Left ventricle myocardium inferior (tissue), 1 donor: ENCODE data around the gene GALNT4. TPM values are rescaled to one million over a fixed set of nuclear protein-coding genes. Genes with fewer than 3 reads are reported as not detected.

Experiments
- DNase-seq: peaks from one replicate; pipeline ENCODE4 v3.0.0-alpha.2; 2020
- H3K27ac ChIP-seq: fragments of 200-600 bp; replicated peaks from 2 replicates; pipeline ENCODE4 v1.8.0; 2021
- H3K27me3 ChIP-seq: fragments of 200-600 bp; 2 replicates; pipeline ENCODE4 v1.8.0; 2021; ENCODE audit warnings: low read depth
- H3K36me3 ChIP-seq: fragments of 200-600 bp; 2 replicates; pipeline ENCODE4 v1.8.0; 2021
- H3K4me1 ChIP-seq: fragments of 200-600 bp; 2 replicates; pipeline ENCODE4 v1.8.0; 2021
- H3K4me3 ChIP-seq: fragments of 200-600 bp; 2 replicates; pipeline ENCODE4 v1.8.0; 2021; ENCODE audit warnings: mild to moderate bottlenecking, moderate library complexity
- H3K9me3 ChIP-seq: fragments of 200-600 bp; replicated peaks from 2 replicates; pipeline ENCODE4 v1.8.0; 2021
- CTCF ChIP-seq: fragments of 200-600 bp; IDR thresholded peaks from 2 replicates; pipeline ENCODE4 v1.8.0; 2021; ENCODE audit warnings: antibody characterized with exemption, mild to moderate bottlenecking, borderline replicate concordance
- intact Hi-C: fragments of 100-400 bp; cut with micrococcal nuclease; formaldehyde crosslinking; loops from one replicate; pipeline ENCODE4 v1.11.0; 2022
- total RNA-seq: library from RNA; stranded (reverse); fragmentation: NEBNext Ultra II Directional; extraction: Animal tissue kit (Norgen Biotek cat#: 25700); gene quantifications from one replicate; pipeline ENCODE4 v1.2.1, GENCODE V29; 2021
- donor health status: DM: no; HTN: yes; CAD: no; lungs with severe emphysema.

Gene GALNT4
- total RNA-seq, 1 donor from 2014 or later = 2.1 TPM

GRCh38 chr12:89547101-89547500, 22.5 kb upstream of the GALNT4 start:
- Histone ChIP-seq H3K36me3 (no peaks in the 10 kb centered on the region), H3K4me1 (peaks cover 32% of the 10 kb centered on the region), H3K9me3 (no peaks in the 10 kb centered on the region), H3K27ac (no peak overlapping the region), H3K27me3 (no peaks in the 10 kb centered on the region), H3K4me3 (no peak overlapping the region)
- no peak for DNase-seq
- TF ChIP-seq CTCF = no peak
- intact Hi-C loops = loop anchor here (10.0 kb wide), 1 partner anchor 558 kb away; no protein-coding TSS in a partner anchor

- H3K4me3 ChIP-seq = no peak overlapping the region
- no peaks in the 10 kb centered on the region for H3K36me3 ChIP-seq
- H3K4me1 ChIP-seq = peaks cover 32% of the 10 kb centered on the region
- no peaks in the 10 kb centered on the region for H3K27me3 ChIP-seq
- no peak for DNase-seq
- no peak overlapping the region for H3K27ac ChIP-seq
- intact Hi-C loops = loop anchor here (10.0 kb wide), 1 partner anchor 559 kb away; no protein-coding TSS in a partner anchor
- no peak for TF ChIP-seq CTCF
- H3K9me3 ChIP-seq = no peaks in the 10 kb centered on the region
These were observed 21.6 kb upstream of the GALNT4 start for GRCh38 chr12:89546151-89546550.

- no peak overlapping the region for H3K4me3 ChIP-seq
- TF ChIP-seq CTCF = no peak
- H3K9me3 ChIP-seq = no peaks in the 10 kb centered on the region
- no peaks in the 10 kb centered on the region for H3K36me3 ChIP-seq
- intact Hi-C loops = loop anchor here (10.0 kb wide), 1 partner anchor 560 kb away; no protein-coding TSS in a partner anchor
- no peaks in the 10 kb centered on the region for H3K27me3 ChIP-seq
- H3K4me1 ChIP-seq = peaks cover 32% of the 10 kb centered on the region
- peak overlapping the region; percentile 66 for H3K27ac ChIP-seq
- DNase-seq = peak; percentile 56
These were observed 20.1 kb upstream of the GALNT4 start for GRCh38 chr12:89544681-89545184.

GRCh38 chr12:89544022-89544421, 19.4 kb upstream of the GALNT4 start:
- DNase-seq = no peak
- peak overlapping the region; percentile 66 for H3K27ac ChIP-seq

GRCh38 chr12:89542912-89543592, 18.5 kb upstream of the GALNT4 start:
- no peaks in the 10 kb centered on the region for H3K27me3 ChIP-seq
- no peak overlapping the region for H3K4me3 ChIP-seq
- H3K27ac ChIP-seq = no peak overlapping the region
- no peaks in the 10 kb centered on the region for H3K9me3 ChIP-seq
- TF ChIP-seq CTCF = peak; percentile 90
- H3K4me1 ChIP-seq = peaks cover 32% of the 10 kb centered on the region
- intact Hi-C loops = loop anchor here (10.0 kb wide), 1 partner anchor 562 kb away; no protein-coding TSS in a partner anchor
- H3K36me3 ChIP-seq = no peaks in the 10 kb centered on the region
- DNase-seq = peak; percentile 29

More at GRCh38 chr12:89544022-89544421, 19.4 kb upstream of the GALNT4 start:
- Histone ChIP-seq H3K4me3 (no peak overlapping the region), H3K4me1 (peaks cover 32% of the 10 kb centered on the region), H3K9me3 (no peaks in the 10 kb centered on the region), H3K36me3 (no peaks in the 10 kb centered on the region), H3K27me3 (no peaks in the 10 kb centered on the region)
- intact Hi-C loops = loop anchor here (10.0 kb wide), 1 partner anchor 561 kb away; no protein-coding TSS in a partner anchor
- TF ChIP-seq CTCF = no peak
